Keratinocyte (primary cell): Measurements from ENCODE around the gene MSI2. TPM values are rescaled to one million over a fixed set of nuclear protein-coding genes. Genes with fewer than 3 reads are reported as not detected.

Experiments used
- DNase-seq: peaks from one replicate; pipeline ENCODE4 v3.0.0-alpha.2; 2011; ENCODE audit warnings: low read depth, missing footprints, low spot score
- FAIRE-seq: peaks from 2 replicates; lab custom pipeline; 2011; peaks lifted over from hg19 to GRCh38; lab: Jason Lieb, UNC
- H2AFZ ChIP-seq: 2 replicates; pipeline ENCODE4 v1.6.0; 2012; ENCODE audit warnings: low read length, control low read depth, inconsistent platforms; ENCODE audit not compliant: control insufficient read depth
- H3K27ac ChIP-seq: 2 replicates; pipeline ENCODE4 v1.5.1; 2011; ENCODE audit warnings: low read length; ENCODE audit not compliant: control insufficient read depth, insufficient read depth
- H3K27me3 ChIP-seq: 3 replicates; pipeline ENCODE4 v1.6.0; 2011; ENCODE audit warnings: low read length; ENCODE audit not compliant: control insufficient read depth, insufficient read depth; ENCODE audit errors: extremely low read depth
- H3K36me3 ChIP-seq, 2 experiments: 2 replicates in 1 of 2; 3 replicates in 1 of 2; pipeline ENCODE4 v1.5.1; 2011; ENCODE audit warnings: low read length in 2 of 2, mild to moderate bottlenecking in 1 of 2; ENCODE audit not compliant: control insufficient read depth in 2 of 2, insufficient read depth in 2 of 2; ENCODE audit errors: extremely low read depth in 1 of 2
- H3K4me1 ChIP-seq: 3 replicates; pipeline ENCODE4 v1.5.1; 2011; ENCODE audit warnings: low read length; ENCODE audit not compliant: control insufficient read depth, insufficient read depth; ENCODE audit errors: extremely low read depth
- H3K4me2 ChIP-seq: 3 replicates; pipeline ENCODE4 v1.6.0; 2011; ENCODE audit warnings: low read depth, low read length; ENCODE audit not compliant: control insufficient read depth, insufficient read depth; ENCODE audit errors: extremely low read depth
- H3K4me3 ChIP-seq, 3 experiments: fragments of 200-600 bp in 1 of 3; sonication (generic) in 1 of 3; 2 replicates in 2 of 3; 3 replicates in 1 of 3; pipeline ENCODE4 v1.5.1; 2011 to 2016; ENCODE audit warnings: low read length in 3 of 3, mild to moderate bottlenecking in 3 of 3, control low read depth in 2 of 3, inconsistent platforms in 1 of 3, low read depth in 1 of 3, mixed read lengths in 1 of 3, mixed run types in 1 of 3, moderate library complexity in 1 of 3; ENCODE audit not compliant: control insufficient read depth in 2 of 3, insufficient read depth in 2 of 3; ENCODE audit errors: extremely low read depth in 1 of 3
- H3K79me2 ChIP-seq: 2 replicates; pipeline ENCODE4 v1.6.0; 2012; ENCODE audit warnings: low read length; ENCODE audit not compliant: control insufficient read depth, insufficient read depth
- H3K9ac ChIP-seq: 3 replicates; pipeline ENCODE4 v1.6.0; 2011; ENCODE audit warnings: low read length; ENCODE audit not compliant: control insufficient read depth, insufficient read depth; ENCODE audit errors: extremely low read depth
- H3K9me1 ChIP-seq: 3 replicates; pipeline ENCODE4 v1.6.0; 2011; ENCODE audit warnings: low read length; ENCODE audit not compliant: control insufficient read depth, insufficient read depth; ENCODE audit errors: extremely low read depth
- H3K9me3 ChIP-seq: 2 replicates; pipeline ENCODE4 v1.5.1; 2012; ENCODE audit warnings: low read depth, low read length; ENCODE audit not compliant: control insufficient read depth
- H4K20me1 ChIP-seq: 3 replicates; pipeline ENCODE4 v1.6.0; 2011; ENCODE audit warnings: low read length; ENCODE audit not compliant: control insufficient read depth, insufficient read depth; ENCODE audit errors: extremely low read depth
- CTCF ChIP-seq, 3 experiments: IDR thresholded peaks in 1 of 3; conservative IDR thresholded peaks in 1 of 3; optimal IDR thresholded peaks in 1 of 3; 2 replicates in 2 of 3; 3 replicates in 1 of 3; pipeline versions ENCODE3 to v1.5.1; 2011; ENCODE audit warnings: low read length in 3 of 3, mild to moderate bottlenecking in 3 of 3, moderate library complexity in 2 of 3, control low read depth in 1 of 3, inconsistent platforms in 1 of 3; ENCODE audit not compliant: insufficient read depth in 2 of 3; ENCODE audit errors: extremely low read depth in 1 of 3
- EZH2 ChIP-seq: IDR thresholded peaks from one replicate; pipeline ENCODE4 v1.6.1; 2012; ENCODE audit warnings: inconsistent platforms, mild to moderate bottlenecking, low read length, moderate library complexity
- dilution Hi-C: fragments of 300-500 bp; cut with MboI; formaldehyde crosslinking; loops from one replicate; pipeline ENCODE4 v1.7.0; 2020; ENCODE audit warnings: low sequenced_read_pairs; ENCODE audit not compliant: extremely low pct_ligation_motif_present
- polyA plus RNA-seq, 5 experiments: library from polyadenylated mRNA; depleted of rRNA in 3 of 5; stranded (reverse) in 3 of 5; stranded (forward) in 1 of 5; unstranded in 1 of 5; fragments of >200 nt; gene quantifications; 1 replicate in 1 of 5; 2 replicates in 3 of 5; 3 replicates in 1 of 5; pipeline versions ENCODE4 v1.2.1 to v1.2.3, GENCODE V29; 2011 to 2012; ENCODE audit warnings: missing spikeins in 2 of 5, low read depth in 1 of 5, low replicate concordance in 1 of 5

MSI2 gene
- polyA plus RNA-seq, 1 donor (not counting 4 experiments of a cell fraction or from before 2014, with no cell fraction given), result 22.3 TPM

DNA sequence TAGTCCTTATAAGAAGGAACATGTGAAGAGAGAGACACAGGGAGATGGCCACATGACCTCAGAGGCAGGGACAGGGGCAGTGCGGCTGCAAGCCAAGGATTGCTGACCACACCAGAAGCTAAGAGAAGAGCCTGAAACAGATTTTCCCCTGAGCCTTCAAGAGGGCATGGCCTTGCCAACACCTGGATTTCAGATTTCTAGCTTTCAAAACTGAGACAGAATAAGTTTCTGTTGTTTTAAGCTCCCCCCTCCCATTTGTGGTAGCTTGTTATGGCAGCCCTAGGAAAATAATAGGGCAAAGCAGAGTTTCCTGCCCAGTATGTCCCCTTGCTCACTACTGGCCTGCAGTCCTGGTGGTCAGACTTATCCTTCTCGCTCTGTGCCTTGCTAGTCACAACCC, 284.3 kb downstream of the MSI2 start:
- H3K9me1 ChIP-seq, result no peaks in the 10 kb centered on the region
- no peak for TF ChIP-seq EZH2
- no peak for TF ChIP-seq CTCF (optimal IDR thresholded peaks at IDR 0.05 in 1 of 3, IDR thresholded peaks at IDR 0.05 in 1 of 3, conservative IDR thresholded peaks at IDR 0.05 in 1 of 3; ENCODE audit: extremely low read depth in 1 of 3, insufficient read depth in 2 of 3, low read length in 3 of 3)
- H2AFZ ChIP-seq, result no peak overlapping the region
- dilution Hi-C loops, result no loop called here
- no peak for FAIRE-seq
- no peak overlapping the region for H3K9ac ChIP-seq
- H3K79me2 ChIP-seq, result no peaks in the 10 kb centered on the region
- no peaks in the 10 kb centered on the region for H3K36me3 ChIP-seq
- no peak overlapping the region for H3K4me2 ChIP-seq
- no peak for DNase-seq
- H3K27me3 ChIP-seq, result no peaks in the 10 kb centered on the region
- H3K27ac ChIP-seq, result no peak overlapping the region
- no peaks in the 10 kb centered on the region for H3K9me3 ChIP-seq
- H4K20me1 ChIP-seq, result no peaks in the 10 kb centered on the region
- no peak overlapping the region for H3K4me3 ChIP-seq
- H3K4me1 ChIP-seq, result peaks cover 9% of the 10 kb centered on the region

GRCh38 chr17:57541049-57541448, 284.7 kb downstream of the MSI2 start:
- Histone ChIP-seq H3K9me3 (no peaks in the 10 kb centered on the region), H3K4me1 (peaks cover 9% of the 10 kb centered on the region), H3K9ac (no peak overlapping the region), H3K27ac (no peak overlapping the region), H3K9me1 (no peaks in the 10 kb centered on the region), H4K20me1 (no peaks in the 10 kb centered on the region), H3K79me2 (no peaks in the 10 kb centered on the region), H3K27me3 (no peaks in the 10 kb centered on the region), H3K4me2 (no peak overlapping the region), H3K36me3 (no peaks in the 10 kb centered on the region), H3K4me3 (no peak overlapping the region), H2AFZ (no peak overlapping the region)
- dilution Hi-C loops, result no loop called here
- DNase-seq (no peak), FAIRE-seq (no peak)
- no peak for TF ChIP-seq EZH2
- no peak for TF ChIP-seq CTCF (optimal IDR thresholded peaks at IDR 0.05 in 1 of 3, IDR thresholded peaks at IDR 0.05 in 1 of 3, conservative IDR thresholded peaks at IDR 0.05 in 1 of 3; ENCODE audit: extremely low read depth in 1 of 3, insufficient read depth in 2 of 3, low read length in 3 of 3)
